Suprapubic skin (tissue), 4 donors: Measurements from ENCODE around the gene PCDH15.

ENCODE experiments used
- EP300 ChIP-seq: sonication (generic); formaldehyde crosslinking; IDR thresholded peaks from one replicate; pipeline ENCODE4 v1.6.1; 2017; ENCODE audit warnings: antibody characterized with exemption
- POLR2A ChIP-seq, 2 donors: fragments of 450-650 bp; IDR thresholded peaks; one replicate each; pipeline ENCODE4 v1.6.1; 2017; ENCODE audit warnings: antibody characterized with exemption in 2 of 2, mild to moderate bottlenecking in 2 of 2, moderate library complexity in 2 of 2
- POLR2AphosphoS5 ChIP-seq, 3 donors: sonication (generic); formaldehyde crosslinking; IDR thresholded peaks; one replicate each; pipeline ENCODE4 v1.6.1; 2017; ENCODE audit warnings: antibody characterized with exemption in 3 of 3
- TF ChIP-seq, protein P1 (sequence below), 2 donors: fragments of 200-600 bp in 1 of 2; fragments of 450-650 bp in 1 of 2; sonication (generic) in 1 of 2; IDR thresholded peaks; one replicate each; pipeline ENCODE4 v1.5.1; 2016 to 2019; ENCODE audit warnings: antibody characterized with exemption in 2 of 2, mild to moderate bottlenecking in 1 of 2, moderate library complexity in 1 of 2

DNA sequence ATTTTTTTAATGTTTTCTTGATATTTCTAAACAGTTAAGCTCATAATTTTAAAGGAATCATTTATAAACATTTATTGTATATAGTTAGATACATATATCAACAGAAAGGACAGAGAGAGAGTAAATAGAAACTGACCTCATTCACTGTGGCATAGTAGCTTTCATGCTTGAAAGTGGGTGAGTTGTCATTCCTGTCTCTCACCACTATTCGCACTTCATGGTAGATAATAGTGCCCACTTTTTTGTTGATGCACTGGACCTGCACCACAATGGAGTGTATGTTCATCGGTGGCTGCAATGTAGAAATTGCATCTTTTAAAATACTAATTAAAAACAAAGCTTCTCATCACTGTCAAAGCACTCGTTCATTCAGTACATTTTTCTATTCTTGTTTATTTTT, 432.0 kb downstream of the PCDH15 start:
- TF ChIP-seq, protein P1, sequence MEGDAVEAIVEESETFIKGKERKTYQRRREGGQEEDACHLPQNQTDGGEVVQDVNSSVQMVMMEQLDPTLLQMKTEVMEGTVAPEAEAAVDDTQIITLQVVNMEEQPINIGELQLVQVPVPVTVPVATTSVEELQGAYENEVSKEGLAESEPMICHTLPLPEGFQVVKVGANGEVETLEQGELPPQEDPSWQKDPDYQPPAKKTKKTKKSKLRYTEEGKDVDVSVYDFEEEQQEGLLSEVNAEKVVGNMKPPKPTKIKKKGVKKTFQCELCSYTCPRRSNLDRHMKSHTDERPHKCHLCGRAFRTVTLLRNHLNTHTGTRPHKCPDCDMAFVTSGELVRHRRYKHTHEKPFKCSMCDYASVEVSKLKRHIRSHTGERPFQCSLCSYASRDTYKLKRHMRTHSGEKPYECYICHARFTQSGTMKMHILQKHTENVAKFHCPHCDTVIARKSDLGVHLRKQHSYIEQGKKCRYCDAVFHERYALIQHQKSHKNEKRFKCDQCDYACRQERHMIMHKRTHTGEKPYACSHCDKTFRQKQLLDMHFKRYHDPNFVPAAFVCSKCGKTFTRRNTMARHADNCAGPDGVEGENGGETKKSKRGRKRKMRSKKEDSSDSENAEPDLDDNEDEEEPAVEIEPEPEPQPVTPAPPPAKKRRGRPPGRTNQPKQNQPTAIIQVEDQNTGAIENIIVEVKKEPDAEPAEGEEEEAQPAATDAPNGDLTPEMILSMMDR (IDR thresholded peaks at IDR 0.05), result no peak
- TF ChIP-seq EP300, result no peak
- TF ChIP-seq POLR2A (IDR thresholded peaks at IDR 0.05), result no peak
- no peak for TF ChIP-seq POLR2AphosphoS5 (IDR thresholded peaks at IDR 0.05)
